Lung (tissue), 12 donors: ENCODE measurements around the gene AAMP. TPM values are rescaled to one million over a fixed set of nuclear protein-coding genes. Genes with fewer than 3 reads are reported as not detected.

Experiments
- ATAC-seq: fragments of 200-7000 bp; cut with Tn5 transposase; one replicate; pipeline ENCODE4 v1.9.1; 2020; ENCODE audit warnings: moderate number of reproducible peaks; ENCODE audit not compliant: insufficient read depth, low FRiP score
- DNase-seq, 3 donors: peaks; one replicate each; pipeline ENCODE4 v3.0.0-alpha.2; 2013 to 2017
- H3K27ac ChIP-seq, 2 donors: one replicate each; pipeline ENCODE4 v1.5.1; 2013; ENCODE audit warnings: mild to moderate bottlenecking in 2 of 2, moderate library complexity in 2 of 2, control low read depth in 1 of 2, inconsistent platforms in 1 of 2, low read depth in 1 of 2, low read length in 1 of 2
- H3K27me3 ChIP-seq, 3 donors: one replicate each; pipeline ENCODE4 v1.5.1; 2013; ENCODE audit warnings: low read length in 2 of 3; ENCODE audit not compliant: control insufficient read depth in 3 of 3, insufficient read depth in 3 of 3
- H3K36me3 ChIP-seq, 4 donors: one replicate each; pipeline ENCODE4 v1.5.1; 2013; ENCODE audit warnings: low read length in 4 of 4, mild to moderate bottlenecking in 1 of 4, moderate library complexity in 1 of 4; ENCODE audit not compliant: control insufficient read depth in 4 of 4, insufficient read depth in 4 of 4
- H3K4me1 ChIP-seq, 5 donors: one replicate each; pipeline ENCODE4 v1.5.1; 2013; ENCODE audit warnings: low read length in 5 of 5, mild to moderate bottlenecking in 2 of 5, moderate library complexity in 1 of 5; ENCODE audit not compliant: control insufficient read depth in 5 of 5, insufficient read depth in 5 of 5
- H3K4me3 ChIP-seq: one replicate; pipeline ENCODE4 v1.5.1; 2013; ENCODE audit warnings: mild to moderate bottlenecking, control low read depth, moderate library complexity
- H3K9ac ChIP-seq, 2 donors: one replicate each; pipeline ENCODE4 v1.5.1; 2013; ENCODE audit warnings: low read length in 2 of 2, control low read depth in 1 of 2; ENCODE audit not compliant: insufficient read depth in 1 of 2
- H3K9me3 ChIP-seq, 4 donors: one replicate each; pipeline ENCODE4 v1.5.1; 2013; ENCODE audit warnings: low read length in 3 of 4, mild to moderate bottlenecking in 1 of 4, moderate library complexity in 1 of 4; ENCODE audit not compliant: control insufficient read depth in 4 of 4, insufficient read depth in 3 of 4
- CTCF ChIP-seq: IDR thresholded peaks from 2 replicates; pipeline ENCODE4 v1.5.1; 2012; ENCODE audit warnings: mild to moderate bottlenecking; ENCODE audit errors: control extremely low read depth, extremely low read depth
- WGBS, 2 donors: extraction: QIAGEN DNeasy Blood & Tissue Kit; methylation state at CpG; one replicate each; pipeline ENCODE4 v1.1.7; 2013; 5-methylcytosine and 5-hydroxymethylcytosine counted together
- polyA plus RNA-seq, 2 donors: library from polyadenylated mRNA; stranded (reverse); fragments of 200-250 nt; gene quantifications; one replicate each; pipeline ENCODE4 v1.2.1, GENCODE V29; 2013
- total RNA-seq, 2 donors: library from RNA; depleted of rRNA in 1 of 2; stranded (reverse); fragments of >200 nt in 1 of 2; gene quantifications; one replicate each; pipeline ENCODE4 v1.2.1, GENCODE V29; 2014 to 2021
- donor health status: control.
- donor health status: control.
- donor health status: Bipolar disorder and iron deficiency.
- donor health status: healthy.
- donor health status: DM: yes; HTN: yes; CAD: no.

The AAMP gene
- total and polyA plus RNA-seq, 4 donors: 62.0 to 193 (median 78.5) TPM

- no peaks in the 10 kb centered on the region for H3K27me3 ChIP-seq
- TF ChIP-seq CTCF: no peak
- peaks cover 3 to 11% (median 9%) of the 10 kb centered on the region in 5 donors for H3K4me1 ChIP-seq
- H3K27ac ChIP-seq: no peak overlapping the region
- no peak for ATAC-seq
- WGBS, 2 donors: 94 to 96% methylated on average over 13 to 15 of the region's 15 CpGs
- DNase-seq: no peak
- peaks cover 5 to 40% (median 11%) of the 10 kb centered on the region in 4 donors for H3K36me3 ChIP-seq
- no peak overlapping the region for H3K9ac ChIP-seq
- H3K9me3 ChIP-seq: no peaks in the 10 kb centered on the region
- H3K4me3 ChIP-seq: no peak overlapping the region
Measured at GRCh38 chr2:218266316-218266979, 3.5 kb downstream of the AAMP start.

- DNase-seq: no peak
- Histone ChIP-seq H3K27ac (no peak overlapping the region), H3K9ac (no peak overlapping the region), H3K36me3 (peaks cover 5 to 40% (median 11%) of the 10 kb centered on the region in 4 donors), H3K4me3 (no peak overlapping the region), H3K9me3 (no peaks in the 10 kb centered on the region), H3K4me1 (peaks cover 0 to 14% (median 13%) of the 10 kb centered on the region in 5 donors), H3K27me3 (no peaks in the 10 kb centered on the region)
- TF ChIP-seq CTCF: no peak
- WGBS, 2 donors: 92 to 96% methylated on average over 8 of the region's 8 CpGs
- no peak for ATAC-seq
Measured at GRCh38 chr2:218265626-218266025, 4.3 kb downstream of the AAMP start.

- no peak overlapping the region for H3K4me3 ChIP-seq
- peak overlapping the region in 1 of 2 donors; percentile 23 for H3K27ac ChIP-seq
- no peak for TF ChIP-seq CTCF
- H3K9ac ChIP-seq: no peak overlapping the region
- H3K9me3 ChIP-seq: no peaks in the 10 kb centered on the region
- H3K36me3 ChIP-seq: peaks cover 5 to 40% (median 11%) of the 10 kb centered on the region in 4 donors
- DNase-seq (no peak), ATAC-seq (no peak)
- H3K4me1 ChIP-seq: peaks cover 0 to 18% (median 13%) of the 10 kb centered on the region in 5 donors
- no peaks in the 10 kb centered on the region for H3K27me3 ChIP-seq
- WGBS, 2 donors: 90 to 95% methylated on average over 22 of the region's 22 CpGs
Measured at GRCh38 chr2:218264773-218265561, 5.0 kb downstream of the AAMP start.
